Cardiac septum (tissue), 1 donor: Measurements from ENCODE around the gene TTLL9. TPM values are rescaled to one million over a fixed set of nuclear protein-coding genes. Genes with fewer than 3 reads are reported as not detected.
"Not testable (repeated sequence)": the region's sequence is repeated elsewhere in the genome, so short reads cannot be mapped to it uniquely, and the experiment has no call there.

Experiments
- DNase-seq: peaks from one replicate; pipeline ENCODE4 v3.0.0-alpha.2; 2020; ENCODE audit warnings: low spot score
- intact Hi-C: fragments of 100-400 bp; cut with DNase I; formaldehyde crosslinking; loops from one replicate; pipeline ENCODE4 v1.14.0; 2022
- total RNA-seq: library from RNA; stranded (reverse); fragmentation: NEBNext Ultra II Directional; extraction: Animal tissue kit (Norgen Biotek cat#: 25700); gene quantifications from one replicate; pipeline ENCODE4 v1.2.1, GENCODE V29; 2021
- donor health status: DM: no; HTN: no; CAD: no.

The TTLL9 gene
- total RNA-seq, 1 donor from 2014 or later, result not detected

DNA sequence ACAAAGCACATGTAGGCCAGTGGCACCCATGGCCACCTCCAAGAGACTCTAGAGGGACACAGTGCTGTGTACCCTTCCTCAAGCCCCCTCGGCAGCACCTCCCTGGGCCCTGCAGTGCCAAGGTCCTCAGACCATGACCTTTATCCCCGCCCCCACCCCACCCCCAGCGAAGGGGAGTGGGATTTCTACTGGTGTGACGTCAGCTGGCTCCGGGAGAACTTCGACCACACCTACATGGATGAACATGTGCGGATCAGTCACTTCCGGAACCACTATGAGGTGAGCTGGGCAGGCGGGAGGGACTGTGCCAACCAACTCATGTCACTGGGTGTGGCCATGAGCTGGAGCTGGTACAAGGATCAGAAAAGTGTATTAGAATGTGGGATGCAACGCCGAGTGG lies 38.0 kb downstream of the TTLL9 start:
- DNase-seq, result peak; percentile 70
- intact Hi-C loops, result no loop called here

DNA sequence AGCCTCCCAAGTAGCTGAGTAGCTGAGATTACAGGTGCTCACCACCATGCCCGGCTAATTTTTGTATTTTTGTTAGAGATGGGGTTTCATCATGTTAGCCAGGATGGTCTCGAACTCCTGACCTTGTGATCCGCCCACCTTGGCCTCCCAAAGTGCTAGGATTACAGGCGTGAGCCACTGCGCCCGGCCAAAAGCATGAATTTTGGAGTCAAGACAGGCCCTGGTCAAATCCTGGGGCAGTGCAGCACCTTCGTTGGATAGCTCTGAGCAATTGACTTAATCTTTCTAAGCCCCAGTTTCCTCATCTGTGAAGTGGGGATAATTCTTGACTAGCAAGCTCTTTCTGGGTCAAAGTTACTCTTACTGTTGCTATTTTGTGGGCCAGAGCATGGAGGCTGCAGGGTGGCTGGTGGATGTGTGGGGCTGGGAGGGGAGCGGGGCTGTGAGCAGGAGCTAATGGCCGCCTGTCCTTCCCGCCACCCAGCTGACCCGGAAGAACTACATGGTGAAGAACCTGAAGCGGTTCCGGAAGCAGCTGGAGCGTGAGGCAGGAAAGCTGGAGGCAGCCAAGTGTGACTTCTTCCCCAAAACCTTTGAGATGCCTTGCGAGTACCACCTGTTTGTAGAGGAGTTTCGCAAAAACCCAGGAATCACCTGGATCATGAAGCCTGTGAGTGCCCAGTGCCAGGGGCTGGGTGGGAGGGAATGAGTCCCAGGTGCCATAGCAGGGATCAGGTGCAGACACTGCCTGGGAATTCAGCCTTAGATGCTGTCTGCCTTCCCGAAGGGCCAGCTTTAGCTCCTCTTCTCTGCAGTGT lies 39.0 kb downstream of the TTLL9 start:
- intact Hi-C loops, result no loop called here
- peak; percentile 38 for DNase-seq

DNA sequence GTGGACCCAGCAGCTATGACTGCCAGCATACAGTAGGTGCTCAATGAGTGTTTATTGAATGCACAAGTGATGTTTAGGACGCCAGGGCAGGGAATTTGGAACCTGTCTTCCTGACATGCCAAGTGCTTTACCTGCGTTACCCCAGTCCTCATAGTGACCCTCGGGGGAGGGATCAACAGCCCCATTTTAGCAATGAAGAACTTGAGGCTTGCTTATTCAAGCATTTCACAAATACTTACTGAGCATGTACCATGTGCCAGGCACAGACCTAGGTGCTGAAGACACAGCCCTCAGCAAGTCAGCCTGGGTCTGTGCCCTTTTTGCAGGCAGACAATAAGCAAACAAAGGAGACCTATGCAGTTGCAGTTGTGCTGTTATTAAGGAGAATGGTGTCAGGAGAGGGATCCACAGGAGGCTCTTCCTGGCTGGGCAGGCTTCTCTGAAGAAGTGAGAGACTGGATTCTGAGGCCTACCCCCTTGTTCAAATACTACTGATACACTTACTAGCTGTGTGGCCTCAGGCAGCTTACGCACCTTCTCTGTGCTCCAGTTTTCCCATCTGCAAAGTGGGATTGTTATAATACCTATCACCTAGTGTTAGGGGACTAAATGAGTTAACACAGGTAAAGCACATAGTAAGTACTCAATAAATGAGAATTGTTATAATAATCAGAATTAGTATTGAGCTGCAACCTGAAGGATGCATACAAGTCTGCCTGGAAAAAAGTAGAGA lies 39.8 kb downstream of the TTLL9 start:
- intact Hi-C loops, result no loop called here
- DNase-seq, result peak; percentile 19

DNA sequence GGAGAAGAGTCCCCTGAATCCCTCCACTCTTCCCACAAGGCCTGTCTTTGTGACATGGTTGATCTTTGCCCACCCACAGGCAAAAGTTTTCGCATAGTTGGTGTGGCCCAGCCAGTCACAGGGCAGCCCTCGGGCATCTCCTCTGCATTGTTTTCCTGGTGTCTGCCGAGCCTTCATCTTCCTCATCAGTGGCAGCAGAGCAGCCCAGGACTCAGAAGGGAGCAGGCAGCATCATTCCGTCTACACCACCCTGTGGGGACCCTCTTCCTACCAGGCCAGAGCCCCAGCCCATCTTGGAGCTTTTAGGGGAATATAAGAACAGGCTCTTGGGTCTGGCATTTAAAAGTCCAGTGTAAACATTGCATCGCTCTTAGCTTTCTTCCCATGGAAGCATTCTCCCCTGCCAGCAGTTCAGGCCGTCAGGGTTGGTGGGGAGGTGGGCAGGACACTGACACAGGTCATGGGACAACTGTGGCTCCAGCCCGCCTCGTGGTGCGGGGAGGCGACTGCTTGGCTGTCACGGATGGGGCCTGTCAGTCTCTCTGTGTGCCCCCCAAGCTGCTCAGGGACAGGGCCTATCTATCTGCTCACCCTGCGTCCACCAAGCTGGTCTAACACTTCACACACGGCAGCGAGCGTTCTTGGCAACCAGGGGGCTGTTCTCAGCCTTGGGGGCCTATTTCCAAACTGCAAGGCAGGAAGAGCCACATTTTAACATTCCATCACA lies 43.2 kb downstream of the TTLL9 start:
- no peak for DNase-seq
- intact Hi-C loops, result no loop called here

DNA sequence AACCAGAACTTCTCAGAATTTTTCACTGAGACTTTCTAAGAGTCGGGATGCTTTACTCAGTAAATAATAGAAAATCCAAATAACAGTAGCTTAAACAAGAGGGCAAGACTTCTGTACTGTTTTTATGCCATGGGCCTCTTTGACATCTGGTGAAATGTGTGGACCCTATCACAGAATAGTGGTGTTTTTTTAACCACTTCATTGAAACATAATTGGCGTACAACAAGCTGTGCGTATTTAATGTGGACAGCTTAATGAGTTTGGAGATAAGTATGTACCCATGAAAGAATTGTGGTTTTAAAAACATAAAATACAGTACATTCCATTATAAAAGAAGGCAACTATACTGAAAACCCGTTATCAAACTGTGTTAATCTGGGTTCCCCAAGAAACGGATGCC lies 43.7 kb downstream of the TTLL9 start:
- DNase-seq, result no peak
- intact Hi-C loops, result no loop called here

DNA sequence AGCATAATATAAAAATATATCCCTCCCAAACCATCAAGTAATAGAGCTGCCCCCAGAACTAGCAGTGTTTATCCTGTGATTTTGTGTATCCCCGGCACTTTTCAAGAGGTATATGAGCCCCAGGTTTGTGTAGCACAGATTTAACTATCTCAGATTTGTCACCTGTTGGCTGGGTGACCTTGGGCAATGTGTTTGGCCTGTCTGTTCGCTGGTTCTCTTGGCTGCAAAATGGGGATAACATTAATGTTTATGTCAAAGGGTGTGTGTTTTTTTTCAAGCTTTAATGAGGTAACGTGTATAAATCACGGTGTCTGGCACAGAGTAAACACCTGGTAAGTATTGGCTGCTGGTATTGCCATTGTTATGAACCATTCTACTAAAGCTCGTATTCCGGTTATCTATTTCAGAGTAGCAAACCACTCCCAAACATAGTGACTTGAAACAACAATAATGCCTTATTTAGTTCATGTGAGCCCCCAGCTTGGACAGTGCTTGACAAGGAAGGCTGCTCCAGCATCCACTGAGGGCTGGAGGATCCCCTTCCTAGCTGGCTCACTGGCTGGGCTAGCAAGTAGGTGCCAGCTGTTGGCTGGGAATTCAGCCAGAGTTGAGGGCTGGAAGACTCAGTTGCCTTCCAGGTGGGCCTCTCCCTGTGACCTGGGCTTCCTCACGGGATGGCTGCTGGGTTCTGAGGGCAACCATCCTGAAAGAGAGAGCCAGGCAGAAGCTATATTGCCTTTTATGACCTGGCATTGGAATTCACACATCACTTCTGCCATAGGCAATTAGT lies 45.3 kb downstream of the TTLL9 start:
- intact Hi-C loops, result no loop called here

DNA sequence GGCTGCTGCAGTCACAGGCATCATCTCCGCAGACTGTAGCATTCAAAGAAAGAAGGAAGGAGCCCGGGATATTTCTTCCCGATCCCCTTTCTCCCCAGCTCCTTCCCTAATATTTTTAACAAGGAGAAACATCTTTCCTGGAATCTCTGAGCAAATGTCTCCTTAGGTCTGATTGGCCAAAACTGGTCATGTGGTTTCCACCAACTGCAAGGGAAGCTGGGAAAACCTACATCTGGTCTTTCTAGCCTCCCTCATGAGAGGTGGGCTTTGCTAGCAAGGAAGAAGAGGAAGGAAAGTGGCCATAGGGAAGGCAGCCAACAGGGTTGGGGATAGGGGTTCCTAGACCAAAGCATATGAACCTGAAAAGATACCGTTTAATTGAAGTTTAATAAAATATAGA lies 46.3 kb downstream of the TTLL9 start:
- intact Hi-C loops, result no loop called here
- DNase-seq, result no peak

More for the DNA sequence above, 45.3 kb downstream of the TTLL9 start:
- no peak for DNase-seq

DNA sequence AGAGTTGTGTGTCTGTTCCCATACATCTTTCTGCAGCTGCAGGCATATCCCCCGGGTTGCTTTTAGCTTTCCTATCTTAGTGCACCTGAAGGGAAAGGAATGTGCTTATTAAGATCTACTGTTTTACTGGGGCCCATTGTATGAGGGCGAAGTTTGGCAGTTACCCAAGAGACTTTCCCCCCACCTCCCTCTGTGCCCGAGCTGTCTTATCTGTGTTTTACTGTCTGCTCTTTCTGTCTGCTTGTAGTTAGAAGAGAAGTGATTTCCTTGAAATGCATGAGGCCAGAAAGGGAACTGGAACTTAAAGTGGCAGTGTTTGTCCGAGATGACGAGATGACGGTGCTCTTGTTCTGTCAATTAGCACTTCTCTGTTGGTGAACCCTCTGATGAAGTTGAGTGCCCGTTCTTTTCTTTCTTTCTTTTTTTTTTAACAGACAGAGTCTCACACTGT lies 47.6 kb downstream of the TTLL9 start:
- intact Hi-C loops, DNase-seq: not testable (repeated sequence)

DNA sequence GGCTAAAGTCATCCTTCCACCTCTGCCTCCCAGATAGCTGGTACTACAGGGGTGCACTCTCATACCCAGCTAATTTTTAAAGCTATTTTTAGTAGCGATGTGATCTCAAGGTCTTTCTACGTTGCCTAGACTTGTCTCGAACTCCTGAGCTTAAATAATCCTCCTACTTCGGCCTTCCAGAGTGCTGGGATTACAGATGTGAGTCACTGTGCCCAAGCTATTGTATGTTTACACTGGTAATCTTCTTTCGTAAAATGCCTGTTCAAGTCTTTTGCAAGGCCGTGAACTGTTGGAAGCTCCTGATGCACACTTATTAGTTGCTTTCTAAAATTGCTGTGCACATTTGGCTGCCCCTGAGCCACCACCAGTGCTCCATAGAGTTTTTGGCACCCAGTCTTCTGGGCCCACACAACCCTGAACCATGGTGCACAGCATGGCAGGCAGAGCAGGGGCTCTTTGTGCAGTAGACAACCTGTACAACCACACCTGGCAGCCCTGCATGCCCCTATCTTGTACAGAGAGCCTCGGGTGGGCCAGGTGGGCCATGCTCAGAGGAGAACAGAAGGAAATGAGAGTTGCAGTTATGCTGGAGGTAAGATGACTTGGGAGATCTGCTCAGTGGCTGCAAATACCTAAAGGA lies 48.2 kb downstream of the TTLL9 start:
- intact Hi-C loops, result no loop called here
- DNase-seq, result peak; percentile 36

DNA sequence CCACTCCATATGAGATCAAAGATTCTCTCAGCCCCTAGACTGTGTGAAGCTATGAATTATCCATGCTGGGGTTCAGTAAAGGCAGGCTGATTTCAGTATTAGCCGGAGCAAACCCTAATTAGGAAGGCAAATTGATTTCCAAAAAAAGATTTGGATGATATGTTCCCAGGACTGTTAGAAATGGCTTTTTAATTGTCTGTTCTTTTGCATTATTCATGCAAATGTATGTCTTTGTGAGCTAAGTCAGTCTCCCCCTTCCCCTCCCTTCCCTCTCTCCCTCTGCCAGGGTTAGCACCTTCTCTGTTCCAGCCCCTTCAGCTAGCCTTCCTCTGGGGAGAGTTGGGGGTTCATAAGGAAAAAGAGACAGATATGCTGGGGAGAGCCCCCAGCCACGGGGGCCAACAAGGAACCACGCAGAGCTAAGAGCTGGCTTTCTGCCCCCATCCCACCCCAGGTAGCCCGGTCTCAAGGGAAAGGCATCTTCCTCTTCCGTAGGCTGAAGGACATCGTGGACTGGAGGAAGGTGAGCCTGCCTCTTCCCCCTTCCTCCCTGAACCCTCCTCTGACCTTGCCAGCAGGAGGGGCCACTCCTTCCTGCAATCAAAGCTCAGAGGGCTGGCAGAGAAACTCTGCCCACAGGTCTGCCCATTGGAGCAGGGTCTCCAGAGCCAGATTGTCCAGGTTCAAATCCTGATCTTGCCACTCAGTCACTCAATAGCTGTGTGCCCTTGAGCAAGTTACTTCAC lies 49.1 kb downstream of the TTLL9 start:
- intact Hi-C loops, result no loop called here
- peak; percentile 26 for DNase-seq

DNA sequence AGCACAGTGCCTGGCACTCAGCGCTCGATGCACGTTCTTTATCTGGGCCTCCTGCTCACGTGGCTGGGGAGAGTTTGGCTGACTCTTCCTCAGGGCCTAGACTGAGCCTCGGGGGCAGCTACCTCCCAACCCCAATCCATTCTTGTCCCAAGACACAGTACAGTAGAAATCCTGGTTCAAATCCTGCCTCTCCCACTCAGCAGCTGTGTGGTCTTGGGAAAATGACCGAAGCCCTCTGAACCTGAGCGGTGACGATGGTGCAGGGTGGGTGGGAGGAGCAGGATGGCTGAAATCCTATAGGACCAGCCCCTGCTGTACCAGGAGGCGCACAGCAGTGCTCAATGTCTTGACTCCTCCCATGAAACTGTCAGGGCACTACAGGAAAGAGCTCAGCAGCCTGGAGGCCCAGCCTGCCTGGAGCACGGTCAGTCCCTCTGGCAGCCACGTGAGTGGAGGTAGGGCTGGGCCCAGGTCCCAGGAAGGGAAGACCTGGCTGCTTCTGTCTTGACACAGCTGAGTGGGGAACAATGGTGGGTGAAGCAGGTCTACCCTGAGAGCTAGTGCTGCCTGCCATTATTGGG lies 49.9 kb downstream of the TTLL9 start:
- no peak for DNase-seq
- intact Hi-C loops, result no loop called here

DNA sequence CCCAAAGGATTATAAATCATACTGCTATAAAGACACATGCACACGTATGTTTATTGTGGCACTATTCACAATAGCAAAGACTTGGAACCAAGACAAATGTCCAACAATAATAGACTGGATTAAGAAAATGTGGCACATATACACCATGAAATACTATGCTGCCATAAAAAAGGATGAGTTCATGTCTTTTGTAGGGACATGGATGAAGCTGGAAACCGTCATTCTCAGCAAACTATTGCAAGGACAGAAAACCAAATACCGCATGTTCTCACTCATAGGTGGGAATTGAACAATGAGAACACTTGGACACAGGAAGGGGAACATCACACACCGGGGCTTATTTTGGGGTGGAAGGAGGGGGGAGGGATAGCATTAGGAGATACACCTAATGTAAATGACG lies 51.0 kb downstream of the TTLL9 start:
- DNase-seq, intact Hi-C loops: not testable (repeated sequence)

DNA sequence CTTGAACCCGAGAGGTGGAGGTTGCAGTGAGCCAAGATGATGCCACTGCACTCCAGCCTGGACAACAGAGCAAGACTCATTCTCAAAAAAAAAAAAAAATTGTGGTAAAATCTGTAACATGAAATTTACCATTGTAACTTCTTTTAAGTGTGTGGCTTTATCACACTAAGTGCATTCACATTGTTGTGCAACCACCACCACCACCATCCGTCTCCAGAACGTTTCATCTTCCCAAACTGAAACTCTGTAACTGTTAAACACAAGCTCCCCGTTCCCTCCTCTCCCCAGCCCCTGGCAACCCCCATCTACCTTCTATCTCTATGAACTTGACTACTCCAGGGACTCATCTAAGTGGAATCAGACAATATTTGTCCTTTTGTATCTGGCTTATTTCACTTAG lies 51.7 kb downstream of the TTLL9 start:
- no peak for DNase-seq
- intact Hi-C loops, result no loop called here

DNA sequence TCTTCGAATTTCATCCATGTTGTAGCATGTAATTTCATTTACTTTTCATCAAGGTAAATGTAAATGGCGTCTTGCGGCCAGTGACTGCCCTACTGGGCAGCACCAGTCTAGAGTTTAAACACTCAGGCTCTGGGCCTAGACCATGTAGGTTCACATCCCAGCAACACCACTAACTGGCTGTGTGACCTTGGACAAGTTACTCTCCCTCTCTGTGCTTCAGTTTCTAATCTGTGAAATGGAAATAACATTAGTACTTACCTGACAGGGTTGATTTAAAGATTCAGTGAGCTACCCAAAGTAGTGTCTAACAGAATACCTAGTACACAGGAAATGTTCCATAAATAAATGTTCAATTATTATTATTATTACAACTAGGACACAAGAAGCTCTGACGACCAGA lies 52.2 kb downstream of the TTLL9 start:
- intact Hi-C loops, result no loop called here

DNA sequence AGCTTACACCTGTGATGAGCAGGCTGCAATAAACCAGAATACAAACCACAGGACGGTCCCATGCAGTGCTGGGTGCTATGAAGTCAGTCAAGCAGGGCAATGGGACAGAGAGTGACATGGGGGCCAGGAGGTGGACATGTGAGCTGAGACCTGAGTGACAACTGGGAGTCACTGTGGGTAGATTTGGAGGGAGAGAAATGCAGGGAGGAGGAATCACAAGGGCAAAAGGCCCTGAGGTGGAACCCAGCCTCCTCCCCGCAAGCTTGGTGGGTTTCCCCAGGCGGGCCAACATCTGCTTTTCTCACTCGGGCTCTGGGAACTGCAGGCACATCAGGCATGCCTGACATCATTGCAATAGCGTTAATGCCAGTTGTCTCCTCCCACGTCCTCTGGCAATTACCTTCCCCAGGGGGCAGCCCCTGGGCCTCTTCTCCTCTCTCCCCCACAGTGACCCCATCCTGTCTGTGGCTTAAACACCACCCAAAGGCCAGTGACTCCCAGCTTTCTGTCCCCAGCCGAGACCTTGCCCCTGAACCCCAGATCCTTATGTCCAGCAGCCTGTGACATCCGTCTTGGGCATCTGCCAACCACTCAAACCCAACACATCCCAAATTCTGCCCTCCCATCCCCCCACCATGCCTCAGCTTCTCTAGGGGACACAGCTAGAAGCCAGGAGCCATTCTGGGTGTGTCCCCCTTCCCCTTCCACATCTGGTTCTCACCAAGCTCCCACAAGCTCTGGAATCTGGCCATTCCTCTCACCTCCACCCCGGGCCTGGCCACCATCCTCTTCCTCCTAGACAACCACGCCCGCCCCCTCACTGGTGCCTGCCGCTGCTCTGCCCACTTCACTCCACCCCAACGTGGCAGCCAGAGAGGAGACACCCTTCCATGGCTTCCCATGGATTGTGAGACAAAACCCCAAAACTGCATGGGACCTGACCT lies 53.2 kb downstream of the TTLL9 start:
- intact Hi-C loops, result no loop called here
- DNase-seq, result peak; percentile 67

More for the DNA sequence above, 52.2 kb downstream of the TTLL9 start:
- no peak for DNase-seq

DNA sequence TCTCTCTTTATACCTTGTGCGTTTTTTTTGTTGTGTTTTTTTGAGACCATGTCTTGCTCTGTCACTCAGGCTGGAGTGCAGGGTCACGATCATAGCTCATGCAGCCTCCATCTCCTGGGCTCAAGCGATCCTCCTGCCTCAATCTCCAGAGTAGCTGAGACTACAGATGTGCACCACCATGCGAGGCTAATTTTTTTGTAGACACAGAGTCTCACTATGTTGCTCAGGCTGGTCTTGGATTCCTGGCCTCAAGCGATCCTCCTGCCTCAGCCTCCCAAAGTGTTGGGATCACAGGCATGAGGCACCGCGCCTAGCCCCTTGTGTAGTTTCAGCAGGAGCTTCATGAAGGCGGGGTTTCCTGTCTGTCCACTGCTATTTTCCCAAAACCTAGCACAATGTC lies 54.1 kb downstream of the TTLL9 start:
- intact Hi-C loops, result no loop called here
- peak; percentile 53 for DNase-seq

DNA sequence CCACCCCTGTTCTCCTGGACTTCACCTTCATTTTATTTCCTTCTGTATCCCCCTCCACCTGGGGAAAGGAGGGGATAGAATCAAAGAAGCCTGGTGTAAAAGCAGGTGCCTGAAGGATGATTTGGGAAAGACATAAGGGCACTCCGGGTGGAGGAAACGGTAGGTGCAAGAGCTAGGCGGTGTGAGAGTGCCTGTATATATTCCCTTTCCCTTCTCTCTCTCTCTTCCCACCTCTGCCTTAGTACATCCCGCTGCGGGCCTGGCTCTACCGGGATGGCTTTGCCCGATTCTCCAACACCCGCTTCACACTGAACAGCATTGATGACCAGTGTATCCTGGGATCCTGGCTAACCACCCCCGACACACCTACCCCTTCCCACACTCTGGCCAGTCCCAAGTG lies 55.2 kb downstream of the TTLL9 start:
- DNase-seq, result peak; percentile 47
- intact Hi-C loops, result no loop called here
